ENCODE results near the gene BOC.

BOC gene

GRCh38 chr3:113265231-113265630 is 53.9 kb downstream of the BOC start:
- Histone ChIP-seq H4K20me1 (ENCODE audit: insufficient read depth) (no peaks in the 10 kb centered on the region), H3K4me2 (no peak overlapping the region), H3K27ac (no peak overlapping the region), H3K4me1 (ENCODE audit: low read depth, poor library complexity, severe bottlenecking) (no peaks in the 10 kb centered on the region), H3K27me3 (ENCODE audit: insufficient read depth, low read depth) (no peaks in the 10 kb centered on the region), H2AFZ (ENCODE audit: low read depth) (no peak overlapping the region), H3K36me3 (ENCODE audit: insufficient read depth) (no peaks in the 10 kb centered on the region), H3K9ac (no peak overlapping the region), H3K79me2 (ENCODE audit: insufficient read depth, low read depth) (no peaks in the 10 kb centered on the region), H3K4me3 (IDR thresholded peaks at IDR 0.05; ENCODE audit: insufficient read depth, low read depth, low read length) (no peak overlapping the region)
- TF ChIP-seq CTCF (conservative IDR thresholded peaks at IDR 0.05; ENCODE audit: low read depth, low read length): no peak

- Histone ChIP-seq H3K9ac (no peak overlapping the region), H3K27me3 (ENCODE audit: insufficient read depth, low read depth) (no peaks in the 10 kb centered on the region), H3K27ac (no peak overlapping the region), H3K79me2 (ENCODE audit: insufficient read depth, low read depth) (no peaks in the 10 kb centered on the region), H2AFZ (ENCODE audit: low read depth) (no peak overlapping the region), H3K4me2 (no peak overlapping the region), H4K20me1 (ENCODE audit: insufficient read depth) (no peaks in the 10 kb centered on the region), H3K36me3 (ENCODE audit: insufficient read depth) (no peaks in the 10 kb centered on the region), H3K4me1 (ENCODE audit: low read depth, poor library complexity, severe bottlenecking) (no peaks in the 10 kb centered on the region), H3K4me3 (IDR thresholded peaks at IDR 0.05; ENCODE audit: insufficient read depth, low read depth, low read length) (no peak overlapping the region)
- no peak for TF ChIP-seq CTCF (conservative IDR thresholded peaks at IDR 0.05; ENCODE audit: low read depth, low read length)
These were observed 55.4 kb downstream of the BOC start for GRCh38 chr3:113266738-113267137.

GRCh38 chr3:113268311-113268710 is 57.0 kb downstream of the BOC start:
- TF ChIP-seq CTCF (conservative IDR thresholded peaks at IDR 0.05; ENCODE audit: low read depth, low read length): no peak
- H3K4me2 ChIP-seq: no peak overlapping the region
- no peaks in the 10 kb centered on the region for H3K79me2 ChIP-seq (ENCODE audit: insufficient read depth, low read depth)
- no peak overlapping the region for H3K27ac ChIP-seq
- H3K27me3 ChIP-seq (ENCODE audit: insufficient read depth, low read depth): no peaks in the 10 kb centered on the region
- H3K9ac ChIP-seq: no peak overlapping the region
- H3K4me1 ChIP-seq (ENCODE audit: low read depth, poor library complexity, severe bottlenecking): no peaks in the 10 kb centered on the region
- no peak overlapping the region for H2AFZ ChIP-seq (ENCODE audit: low read depth)
- no peak overlapping the region for H3K4me3 ChIP-seq (IDR thresholded peaks at IDR 0.05; ENCODE audit: insufficient read depth, low read depth, low read length)
- H4K20me1 ChIP-seq (ENCODE audit: insufficient read depth): no peaks in the 10 kb centered on the region
- no peaks in the 10 kb centered on the region for H3K36me3 ChIP-seq (ENCODE audit: insufficient read depth)

- no peak overlapping the region for H3K27ac ChIP-seq
- H3K4me3 ChIP-seq (IDR thresholded peaks at IDR 0.05; ENCODE audit: insufficient read depth, low read depth, low read length): no peak overlapping the region
- H3K36me3 ChIP-seq (ENCODE audit: insufficient read depth): no peaks in the 10 kb centered on the region
- no peak overlapping the region for H3K9ac ChIP-seq
- H3K4me2 ChIP-seq: no peak overlapping the region
- no peaks in the 10 kb centered on the region for H3K79me2 ChIP-seq (ENCODE audit: insufficient read depth, low read depth)
- H4K20me1 ChIP-seq (ENCODE audit: insufficient read depth): no peaks in the 10 kb centered on the region
- H3K27me3 ChIP-seq (ENCODE audit: insufficient read depth, low read depth): no peaks in the 10 kb centered on the region
- H3K4me1 ChIP-seq (ENCODE audit: low read depth, poor library complexity, severe bottlenecking): no peaks in the 10 kb centered on the region
- no peak for TF ChIP-seq CTCF (conservative IDR thresholded peaks at IDR 0.05; ENCODE audit: low read depth, low read length)
- no peak overlapping the region for H2AFZ ChIP-seq (ENCODE audit: low read depth)
These were observed 57.6 kb downstream of the BOC start for GRCh38 chr3:113268942-113269341.

GRCh38 chr3:113269661-113270060 is 58.3 kb downstream of the BOC start:
- Histone ChIP-seq H3K27me3 (ENCODE audit: insufficient read depth, low read depth) (no peaks in the 10 kb centered on the region), H3K4me3 (IDR thresholded peaks at IDR 0.05; ENCODE audit: insufficient read depth, low read depth, low read length) (no peak overlapping the region), H4K20me1 (ENCODE audit: insufficient read depth) (no peaks in the 10 kb centered on the region), H3K9ac (no peak overlapping the region), H3K4me1 (ENCODE audit: low read depth, poor library complexity, severe bottlenecking) (no peaks in the 10 kb centered on the region), H3K4me2 (no peak overlapping the region), H3K27ac (no peak overlapping the region), H2AFZ (ENCODE audit: low read depth) (no peak overlapping the region), H3K36me3 (ENCODE audit: insufficient read depth) (no peaks in the 10 kb centered on the region), H3K79me2 (ENCODE audit: insufficient read depth, low read depth) (no peaks in the 10 kb centered on the region)
- no peak for TF ChIP-seq CTCF (conservative IDR thresholded peaks at IDR 0.05; ENCODE audit: low read depth, low read length)

All from KMS-11 (cell line).